ENCODE data around the gene GMFB. TPM values are rescaled to one million over a fixed set of nuclear protein-coding genes. Genes with fewer than 3 reads are reported as not detected.
"Not testable (repeated sequence)": the region's sequence is repeated elsewhere in the genome, so short reads cannot be mapped to it uniquely, and the experiment has no call there.

The GMFB gene
- total and polyA plus RNA-seq, 10 of the 15 experiments (the other 5 are each of a cell fraction or from before 2014, with no cell fraction given), result 29.3 to 71.0 (median 50.8) TPM

GRCh38 chr14:54457609-54457996 lies 31.2 kb downstream of the GMFB start:
- FAIRE-seq, result no peak
- Histone ChIP-seq H3K27ac (ENCODE audit: control insufficient read depth, insufficient read depth) (no peak overlapping the region), H3K9ac (ENCODE audit: control insufficient read depth, insufficient read depth, low read length) (no peak overlapping the region), H3K36me3 (ENCODE audit: control insufficient read depth in 2 of 2, insufficient read depth in 2 of 2, low read length in 1 of 2) (no peaks in the 10 kb centered on the region), H3K27me3 (replicated peaks in 1 of 2; ENCODE audit: control insufficient read depth in 2 of 2, insufficient read depth in 2 of 2, low read length in 1 of 2) (no peaks in the 10 kb centered on the region), H3K4me1 (ENCODE audit: control insufficient read depth, insufficient read depth, low read length) (no peaks in the 10 kb centered on the region), H4K20me1 (ENCODE audit: control insufficient read depth, insufficient read depth) (no peaks in the 10 kb centered on the region), H3K4me2 (ENCODE audit: control insufficient read depth, insufficient read depth) (no peak overlapping the region), H3K4me3 (no peak overlapping the region), H3K79me2 (ENCODE audit: control insufficient read depth, insufficient read depth, low read length) (no peaks in the 10 kb centered on the region), H2AFZ (ENCODE audit: control insufficient read depth, low read depth, low read length) (no peak overlapping the region), H3K9me3 (replicated peaks; ENCODE audit: control insufficient read depth, insufficient read depth, low read length) (peaks cover 11% of the 10 kb centered on the region; the same call in 2 of the 3 replicates)
- ChIA-PET POLR2A (no interaction called here), RAD21 (ENCODE audit: unreplicated experiment) (no interaction called here), CTCF (interaction anchor here (0.6 to 2.2 kb wide), 3 partner anchors 16 to 217 kb away, joined by 3 to 7 read pairs (median 4); partner anchors contain the start of gene CNIH1), SMC1A (ENCODE audit: uncharacterized antibody, unreplicated experiment) (interaction anchor here (0.7 kb wide), 1 partner anchor 11 kb away, joined by 3 read pairs; no protein-coding TSS in a partner anchor)
- WGBS (ENCODE audit: insufficient coverage, insufficient replicate concordance, low lambda C conversion rate, missing lambda C conversion rate), result 61% methylated on average over 3 of the region's 3 CpGs
- no TSS peak for BruUV-seq (replicated peaks)
- intact Hi-C loops (cut with micrococcal nuclease; ENCODE audit: unreplicated experiment) (no loop called here), in situ Hi-C loops (cut with MboI) (no loop called here)
- no peak for TF ChIP-seq KLF5 (IDR thresholded peaks at IDR 0.05; ENCODE audit: partially characterized antibody)
- TF ChIP-seq USF1 (IDR thresholded peaks at IDR 0.05; ENCODE audit: borderline replicate concordance, extremely low read length, insufficient read depth, low read depth, low read length), result no peak
- TF ChIP-seq HSF1 (IDR thresholded peaks at IDR 0.05; ENCODE audit: low read depth, low read length), result no peak
- TF ChIP-seq CEBPB (IDR thresholded peaks at IDR 0.05; ENCODE audit: borderline replicate concordance in 1 of 2, low read depth in 2 of 2, low read length in 2 of 2), result no peak
- TF ChIP-seq LARP7 (IDR thresholded peaks at IDR 0.05), result no peak
- no peak for ATAC-seq
- DNase-seq (ENCODE audit: low read depth, low spot score), result no peak

GRCh38 chr14:54456820-54457608 lies 31.8 kb downstream of the GMFB start:
- RAD21 ChIA-PET (ENCODE audit: unreplicated experiment); H3K4me3 ChIP-seq; H3K9ac ChIP-seq (ENCODE audit: control insufficient read depth, insufficient read depth, low read length); POLR2A ChIA-PET; in situ Hi-C loops (cut with MboI); H2AFZ ChIP-seq (ENCODE audit: control insufficient read depth, low read depth, low read length); H3K4me2 ChIP-seq (ENCODE audit: control insufficient read depth, insufficient read depth); H3K4me1 ChIP-seq (ENCODE audit: control insufficient read depth, insufficient read depth, low read length); H3K27me3 ChIP-seq (replicated peaks in 1 of 2; ENCODE audit: control insufficient read depth in 2 of 2, insufficient read depth in 2 of 2, low read length in 1 of 2); H3K79me2 ChIP-seq (ENCODE audit: control insufficient read depth, insufficient read depth, low read length); FAIRE-seq; H3K27ac ChIP-seq (ENCODE audit: control insufficient read depth, insufficient read depth); BruUV-seq (replicated peaks); ATAC-seq; DNase-seq (ENCODE audit: low read depth, low spot score); H3K36me3 ChIP-seq (ENCODE audit: control insufficient read depth in 2 of 2, insufficient read depth in 2 of 2, low read length in 1 of 2); intact Hi-C loops (cut with micrococcal nuclease; ENCODE audit: unreplicated experiment); H4K20me1 ChIP-seq (ENCODE audit: control insufficient read depth, insufficient read depth): not testable (repeated sequence)
- ChIA-PET SMC1A (ENCODE audit: uncharacterized antibody, unreplicated experiment) (interaction anchor here (0.7 kb wide), 1 partner anchor 11 kb away, joined by 3 read pairs; no protein-coding TSS in a partner anchor), CTCF (interaction anchor here (0.6 to 2.2 kb wide), 3 partner anchors 16 to 216 kb away, joined by 3 to 7 read pairs (median 4); partner anchors contain the start of gene CNIH1)
- H3K9me3 ChIP-seq (replicated peaks; ENCODE audit: control insufficient read depth, insufficient read depth, low read length), result peaks cover 11% of the 10 kb centered on the region; the same call in 2 of the 3 replicates
- WGBS (ENCODE audit: insufficient coverage, insufficient replicate concordance, low lambda C conversion rate, missing lambda C conversion rate), result 86% methylated on average over 1 of the region's 1 CpG
